GM21786 (cell line): ENCODE data around the gene USF1.

Experiments
- ATAC-seq: cut with Tn5 transposase; IDR thresholded peaks from one replicate; pipeline ENCODE4 v1.9.1; 2021; ENCODE audit not compliant: unreplicated experiment

USF1 gene

GRCh38 chr1:161045736-161046604 lies at the start of gene USF1:
TSS of gene USF1 (minus strand) at chr1:161045977. CDS start at chr1:161043275, 2,702 bp downstream.
- peak; percentile 62 for ATAC-seq

GRCh38 chr1:161095230-161095629 lies 49.5 kb upstream of the USF1 start:
- ATAC-seq = no peak

- no peak for ATAC-seq
These were observed 48.7 kb upstream of the USF1 start for GRCh38 chr1:161094481-161094880.

GRCh38 chr1:161092621-161093028 lies 46.8 kb upstream of the USF1 start:
- no peak for ATAC-seq

- no peak for ATAC-seq
These were observed 46.2 kb upstream of the USF1 start for GRCh38 chr1:161091796-161092507.

GRCh38 chr1:161091093-161091492 lies 45.3 kb upstream of the USF1 start:
- ATAC-seq = no peak

- no peak for ATAC-seq
These were observed 44.8 kb upstream of the USF1 start for GRCh38 chr1:161090617-161091016.

- no peak for ATAC-seq
These were observed 44.2 kb upstream of the USF1 start for GRCh38 chr1:161089938-161090337.

GRCh38 chr1:161089251-161089924 lies 43.6 kb upstream of the USF1 start, which contains the start of gene NECTIN4:
TSS of gene NECTIN4 (minus strand) at chr1:161089558. CDS start at chr1:161089296, 262 bp downstream.
- ATAC-seq = no peak

GRCh38 chr1:161088587-161089110 lies 42.9 kb upstream of the USF1 start:
- ATAC-seq = no peak

GRCh38 chr1:161086457-161086856 lies 40.7 kb upstream of the USF1 start:
- ATAC-seq = no peak

GRCh38 chr1:161085165-161085564 lies 39.4 kb upstream of the USF1 start:
- ATAC-seq = no peak

GRCh38 chr1:161084597-161084988 lies 38.8 kb upstream of the USF1 start:
- no peak for ATAC-seq

GRCh38 chr1:161083748-161084596 lies 38.2 kb upstream of the USF1 start:
- no peak for ATAC-seq

- no peak for ATAC-seq
These were observed 37.4 kb upstream of the USF1 start for GRCh38 chr1:161082996-161083747.

- ATAC-seq = no peak
These were observed 36.7 kb upstream of the USF1 start for GRCh38 chr1:161082483-161082882.

GRCh38 chr1:161081519-161081918 lies 35.7 kb upstream of the USF1 start:
- no peak for ATAC-seq

- no peak for ATAC-seq
These were observed 34.9 kb upstream of the USF1 start for GRCh38 chr1:161080441-161081405.
